ENCODE measurements around the gene ACTR10.

DNA sequence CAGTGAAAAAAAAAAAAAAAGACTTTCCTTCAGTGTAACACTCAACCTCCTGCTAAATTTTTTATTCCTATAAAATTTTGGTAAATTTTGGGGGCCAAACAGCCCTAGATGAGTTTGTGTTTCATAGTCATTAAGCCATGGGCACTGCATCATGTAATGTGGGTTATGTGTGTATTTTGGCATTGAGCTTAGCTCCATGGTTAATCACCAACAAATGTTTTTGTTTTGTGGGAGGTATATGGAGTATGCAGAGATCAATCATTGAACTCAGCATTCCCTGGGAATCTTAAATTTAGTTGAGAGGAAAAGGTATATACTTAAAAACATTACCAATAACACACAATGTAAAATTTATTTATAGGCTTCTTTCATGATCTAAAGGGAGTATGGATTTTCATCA is 39.4 kb upstream of the ACTR10 start:
- TF ChIP-seq, protein P1, sequence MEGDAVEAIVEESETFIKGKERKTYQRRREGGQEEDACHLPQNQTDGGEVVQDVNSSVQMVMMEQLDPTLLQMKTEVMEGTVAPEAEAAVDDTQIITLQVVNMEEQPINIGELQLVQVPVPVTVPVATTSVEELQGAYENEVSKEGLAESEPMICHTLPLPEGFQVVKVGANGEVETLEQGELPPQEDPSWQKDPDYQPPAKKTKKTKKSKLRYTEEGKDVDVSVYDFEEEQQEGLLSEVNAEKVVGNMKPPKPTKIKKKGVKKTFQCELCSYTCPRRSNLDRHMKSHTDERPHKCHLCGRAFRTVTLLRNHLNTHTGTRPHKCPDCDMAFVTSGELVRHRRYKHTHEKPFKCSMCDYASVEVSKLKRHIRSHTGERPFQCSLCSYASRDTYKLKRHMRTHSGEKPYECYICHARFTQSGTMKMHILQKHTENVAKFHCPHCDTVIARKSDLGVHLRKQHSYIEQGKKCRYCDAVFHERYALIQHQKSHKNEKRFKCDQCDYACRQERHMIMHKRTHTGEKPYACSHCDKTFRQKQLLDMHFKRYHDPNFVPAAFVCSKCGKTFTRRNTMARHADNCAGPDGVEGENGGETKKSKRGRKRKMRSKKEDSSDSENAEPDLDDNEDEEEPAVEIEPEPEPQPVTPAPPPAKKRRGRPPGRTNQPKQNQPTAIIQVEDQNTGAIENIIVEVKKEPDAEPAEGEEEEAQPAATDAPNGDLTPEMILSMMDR (IDR thresholded peaks at IDR 0.05): no peak
- no peak for TF ChIP-seq POLR2A (IDR thresholded peaks at IDR 0.05)
